Activated T-helper 2 cell treated with anti-CD3 and anti-CD28 coated beads, Interferon-gamma antibody, Interleukin-2, Interleukin-4, amounts not matched to agents 10 μg/mL and 5 μg/mL and 100 μg/mL, durations not matched to agents 14 hours and 24 hours and 36 hours (primary cell): ENCODE results near the gene CMTM8. TPM values are rescaled to one million over a fixed set of nuclear protein-coding genes. Genes with fewer than 3 reads are reported as not detected.
"Not testable (repeated sequence)": the region's sequence is repeated elsewhere in the genome, so short reads cannot be mapped to it uniquely, and the experiment has no call there.

Experiments used
- DNase-seq: peaks from one replicate; pipeline ENCODE4 v3.0.0; 2021; ENCODE audit warnings: low spot score
- H3K27ac Mint-ChIP-seq: one replicate; pipeline ENCODE4 v1.8.0; 2021; ENCODE audit warnings: mixed read lengths
- H3K27me3 Mint-ChIP-seq: one replicate; pipeline ENCODE4 v1.8.0; 2021; ENCODE audit warnings: low read depth, mixed read lengths
- H3K36me3 Mint-ChIP-seq: one replicate; pipeline ENCODE4 v1.8.0; 2021; ENCODE audit warnings: low read depth, mixed read lengths
- H3K4me1 Mint-ChIP-seq: one replicate; pipeline ENCODE4 v1.8.0; 2021; ENCODE audit warnings: low read depth, mixed read lengths
- H3K4me3 Mint-ChIP-seq: one replicate; pipeline ENCODE4 v1.8.0; 2021; ENCODE audit warnings: low read depth, mild to moderate bottlenecking, moderate library complexity, mixed read lengths
- H3K9me3 Mint-ChIP-seq: one replicate; pipeline ENCODE4 v1.8.0; 2021; ENCODE audit warnings: mixed read lengths
- intact Hi-C: fragments of 100-400 bp; cut with micrococcal nuclease; formaldehyde crosslinking; loops from one replicate; pipeline ENCODE4 v1.15.1; 2023
- total RNA-seq: library from RNA; stranded (reverse); gene quantifications from 2 replicates; pipeline ENCODE4 v1.2.3, GENCODE V29; 2022

The CMTM8 gene
- total RNA-seq, 1 donor from 2014 or later, result 3.6 TPM

DNA sequence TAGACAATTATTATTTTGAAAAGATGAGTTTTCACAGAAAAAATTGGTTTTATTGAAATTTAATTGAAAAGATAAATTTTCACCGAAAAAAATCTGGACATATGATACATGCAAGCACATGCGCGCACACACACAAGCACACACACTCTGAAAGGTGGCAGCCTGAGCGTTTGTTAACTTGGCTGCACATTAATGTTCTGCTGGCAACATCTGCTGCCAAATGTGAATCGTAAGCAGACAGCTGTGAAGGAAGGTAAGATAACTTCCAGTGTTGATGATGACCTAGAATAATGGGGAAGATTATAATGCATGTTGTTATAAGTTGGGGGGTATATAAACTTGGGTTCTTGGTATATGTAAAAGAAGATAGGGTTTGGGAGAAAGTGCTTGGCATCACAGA, 134.8 kb downstream of the CMTM8 start:
- intact Hi-C loops, result no loop called here
- Mint-ChIP-seq H3K4me3 (no peak overlapping the region), H3K9me3 (no peaks in the 10 kb centered on the region), H3K27ac (no peak overlapping the region), H3K27me3 (peaks cover 4% of the 10 kb centered on the region), H3K4me1 (peaks cover 27% of the 10 kb centered on the region), H3K36me3 (peaks cover 3% of the 10 kb centered on the region)
- DNase-seq, result no peak

DNA sequence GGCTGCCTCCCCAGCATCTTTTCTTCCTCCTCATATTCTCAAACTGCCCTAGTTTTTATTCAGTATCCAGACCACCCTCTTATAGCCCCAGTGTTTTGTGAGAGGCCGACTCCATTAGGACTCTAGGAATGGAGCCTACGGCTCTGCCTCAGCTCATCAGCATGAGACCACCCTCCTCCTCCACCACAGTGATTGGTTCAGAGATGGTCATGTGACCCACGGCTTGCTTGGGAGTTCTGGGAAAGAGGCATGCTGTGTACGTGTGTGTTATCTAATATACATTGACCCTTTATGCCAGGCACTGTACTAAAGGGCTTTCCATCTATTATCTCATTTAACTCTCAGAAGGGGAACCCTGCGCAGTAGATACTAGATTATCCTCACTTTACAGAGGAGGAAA, 135.4 kb downstream of the CMTM8 start:
- Mint-ChIP-seq H3K9me3 (no peaks in the 10 kb centered on the region), H3K27me3 (peaks cover 4% of the 10 kb centered on the region), H3K27ac (no peak overlapping the region), H3K4me3 (no peak overlapping the region), H3K36me3 (peaks cover 3% of the 10 kb centered on the region), H3K4me1 (peaks cover 27% of the 10 kb centered on the region)
- no peak for DNase-seq
- intact Hi-C loops, result loop anchor here (2.0 kb wide), 1 partner anchor 77 kb away; no protein-coding TSS in a partner anchor

DNA sequence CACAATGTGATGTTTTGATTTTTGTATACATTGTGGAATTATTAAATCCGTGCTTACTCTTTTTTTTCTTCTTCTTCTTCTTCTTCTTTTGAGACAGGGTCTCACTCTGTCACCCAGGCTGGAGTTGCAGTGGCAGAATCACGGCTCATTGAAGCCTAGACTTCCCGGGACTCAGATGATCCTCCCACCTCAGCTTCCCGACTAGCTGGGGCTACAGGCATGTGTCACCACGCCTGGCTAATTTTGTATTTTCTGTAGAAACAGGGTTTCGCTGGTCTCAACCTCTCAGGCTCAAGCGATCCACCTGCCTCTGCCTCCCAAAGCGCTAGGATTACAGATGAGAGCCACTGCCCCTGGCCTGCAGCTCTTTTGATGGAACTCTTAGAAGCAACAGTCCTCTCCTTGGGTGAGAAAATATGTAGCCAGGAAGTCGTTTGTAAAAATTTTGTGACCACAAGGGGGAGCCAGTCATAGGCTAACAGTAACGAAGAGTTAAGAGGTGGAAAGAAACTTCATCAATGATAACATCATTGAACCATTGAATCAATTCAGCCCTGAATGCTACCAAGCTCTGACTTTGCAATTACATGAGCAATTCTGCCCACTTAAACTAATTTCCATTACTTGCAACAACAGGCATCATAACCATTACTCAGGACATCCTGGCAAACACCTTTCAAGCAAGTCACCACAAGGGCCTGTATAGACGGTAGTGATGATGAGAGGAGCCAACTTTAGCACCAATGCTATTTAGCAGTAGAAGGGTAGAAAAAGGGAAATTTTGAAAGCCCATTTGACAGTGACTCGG, 136.5 kb downstream of the CMTM8 start:
- peak overlapping the region; percentile 44 for H3K27ac Mint-ChIP-seq

DNA sequence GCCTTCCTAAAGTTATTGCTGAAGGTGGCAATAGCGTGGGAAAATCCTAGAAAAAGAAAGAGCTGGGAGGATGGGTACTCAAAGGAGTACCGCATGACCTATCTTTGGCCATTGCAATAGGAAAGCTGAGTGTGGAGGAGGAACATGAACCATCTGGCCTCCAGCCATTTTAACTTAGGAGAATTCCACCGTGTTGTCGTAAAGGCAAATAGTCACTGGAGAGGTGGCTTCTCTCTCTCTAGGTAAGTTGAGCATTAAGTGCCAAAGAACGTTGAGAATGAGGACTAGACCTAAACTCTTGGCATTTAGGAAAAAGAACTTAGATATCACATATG, 137.1 kb downstream of the CMTM8 start:
- H3K27me3 Mint-ChIP-seq, result peaks cover 4% of the 10 kb centered on the region
- H3K4me1 Mint-ChIP-seq, result peaks cover 24% of the 10 kb centered on the region
- no peak overlapping the region for H3K27ac Mint-ChIP-seq
- no peaks in the 10 kb centered on the region for H3K9me3 Mint-ChIP-seq
- H3K4me3 Mint-ChIP-seq, result no peak overlapping the region
- peaks cover 3% of the 10 kb centered on the region for H3K36me3 Mint-ChIP-seq
- intact Hi-C loops, result loop anchor here (1.0 to 2.0 kb wide), 3 partner anchors 24 to 93 kb away; no protein-coding TSS in a partner anchor
- DNase-seq, result no peak

More for the DNA sequence above, 136.5 kb downstream of the CMTM8 start:
- intact Hi-C loops, result loop anchor here (1.0 to 2.0 kb wide), 3 partner anchors 24 to 93 kb away; no protein-coding TSS in a partner anchor
- peak; percentile 62 for DNase-seq
- Mint-ChIP-seq H3K27me3 (peaks cover 4% of the 10 kb centered on the region), H3K4me3 (no peak overlapping the region), H3K9me3 (no peaks in the 10 kb centered on the region), H3K4me1 (peaks cover 27% of the 10 kb centered on the region), H3K36me3 (peaks cover 3% of the 10 kb centered on the region)

DNA sequence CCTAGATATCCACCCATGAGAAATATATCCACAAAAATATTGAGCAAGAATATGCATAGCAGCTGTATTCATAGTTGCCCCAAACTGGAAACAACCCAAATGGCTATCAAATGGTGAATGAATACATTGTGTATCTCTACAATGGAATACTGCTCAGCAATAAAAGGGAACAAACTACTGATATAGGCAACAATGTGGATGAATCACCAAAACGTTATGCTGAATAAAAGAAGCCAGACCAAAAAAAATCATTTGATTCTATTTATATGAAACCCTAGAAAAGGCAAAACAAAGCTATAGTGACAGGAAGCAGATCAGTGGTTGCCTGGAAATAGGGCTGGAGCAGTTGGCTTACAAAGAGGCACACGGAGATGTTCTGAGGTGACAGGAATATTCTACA, 137.6 kb downstream of the CMTM8 start:
- intact Hi-C loops, result no loop called here
- Mint-ChIP-seq H3K9me3 (no peaks in the 10 kb centered on the region), H3K4me1 (peaks cover 24% of the 10 kb centered on the region), H3K4me3 (no peak overlapping the region), H3K27me3 (peaks cover 6% of the 10 kb centered on the region), H3K27ac (no peak overlapping the region), H3K36me3 (peaks cover 3% of the 10 kb centered on the region)
- DNase-seq, result no peak

DNA sequence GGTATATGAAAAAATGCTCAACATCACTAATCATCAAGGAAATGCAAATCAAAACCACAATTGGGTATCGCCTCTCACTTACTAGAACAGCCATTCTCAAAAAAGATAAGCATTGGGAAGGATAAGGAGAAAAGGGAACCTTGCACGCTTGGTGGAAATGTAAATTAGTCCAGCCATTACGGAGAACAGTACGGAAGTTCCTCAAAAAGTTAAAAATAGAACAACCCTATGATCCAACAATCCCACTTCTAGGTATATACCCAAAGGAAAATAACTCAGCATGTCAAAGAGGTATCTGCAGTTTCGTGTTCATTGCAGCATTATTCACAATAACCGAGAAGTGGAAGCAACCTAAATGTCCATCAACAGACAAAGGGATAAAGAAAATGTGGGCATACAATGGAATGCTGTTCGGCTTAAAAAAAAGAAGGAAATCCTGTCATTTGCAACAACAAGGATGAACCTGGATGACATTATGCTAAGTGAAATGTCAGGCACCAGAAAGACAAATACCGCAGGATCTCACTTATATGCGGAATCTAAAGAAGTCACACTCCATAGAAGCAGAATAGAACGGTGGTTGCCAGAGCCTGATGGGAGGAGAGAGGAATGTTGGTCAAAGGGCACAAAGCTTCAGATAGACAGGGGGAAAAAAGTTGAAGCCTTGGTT, 141.5 kb downstream of the CMTM8 start:
- Mint-ChIP-seq H3K4me3 (no peak overlapping the region), H3K27me3 (peaks cover 10% of the 10 kb centered on the region), H3K4me1 (peaks cover 9% of the 10 kb centered on the region), H3K9me3 (no peaks in the 10 kb centered on the region), H3K27ac (no peak overlapping the region), H3K36me3 (no peaks in the 10 kb centered on the region)
- no peak for DNase-seq
- intact Hi-C loops, result no loop called here

DNA sequence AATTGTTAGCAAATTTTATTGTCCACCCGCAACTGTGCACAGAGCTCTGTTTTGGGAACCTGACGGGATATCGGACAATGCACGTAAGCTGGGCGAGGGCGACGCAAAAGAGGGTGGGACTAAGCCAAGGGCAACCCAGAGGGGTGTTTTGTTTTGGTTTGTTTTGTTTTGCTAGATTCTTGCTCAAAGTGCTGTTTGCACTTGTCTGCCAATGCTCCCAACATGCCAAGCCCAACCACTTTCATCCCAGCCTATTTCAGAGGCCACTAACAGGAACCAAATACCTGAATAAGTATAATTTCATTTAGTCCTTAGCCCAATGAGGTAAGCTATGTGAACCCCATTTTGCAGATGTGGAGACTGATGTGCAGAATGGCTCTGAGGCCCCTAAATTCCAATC, 143.4 kb downstream of the CMTM8 start:
- no peak for DNase-seq
- Mint-ChIP-seq H3K4me3 (no peak overlapping the region), H3K9me3 (no peaks in the 10 kb centered on the region), H3K27me3 (peaks cover 10% of the 10 kb centered on the region), H3K27ac (no peak overlapping the region), H3K4me1 (peaks cover 3% of the 10 kb centered on the region), H3K36me3 (no peaks in the 10 kb centered on the region)
- intact Hi-C loops, result no loop called here

DNA sequence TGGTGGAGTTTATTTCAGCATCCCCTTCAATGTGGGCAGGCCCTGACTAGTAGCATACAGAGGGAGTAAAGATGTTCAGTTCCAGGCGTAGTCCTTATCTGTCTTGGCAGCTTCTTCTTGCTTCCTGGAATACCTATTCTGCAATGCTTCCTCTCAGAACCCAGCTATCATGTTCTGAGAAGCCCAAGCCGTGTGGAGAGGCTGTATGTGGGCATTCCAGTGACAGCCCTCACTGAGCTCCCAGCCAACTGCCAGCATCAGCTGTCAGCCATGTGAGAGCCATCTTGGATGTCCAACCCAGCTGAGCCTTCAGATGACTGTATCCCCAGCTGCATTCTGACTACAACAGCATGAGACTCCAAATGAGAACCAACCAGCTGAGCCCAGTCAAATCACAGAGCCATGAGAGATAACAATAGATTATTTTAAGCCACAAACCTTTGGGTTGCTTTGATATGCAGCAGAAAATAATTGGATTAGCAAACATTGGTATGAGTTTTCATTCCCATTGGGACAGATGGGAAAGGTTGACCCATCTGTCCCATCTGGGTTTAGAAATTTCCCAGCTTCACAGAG, 144.7 kb downstream of the CMTM8 start:
- H3K4me1 Mint-ChIP-seq, result peaks cover 3% of the 10 kb centered on the region
- no peaks in the 10 kb centered on the region for H3K9me3 Mint-ChIP-seq

DNA sequence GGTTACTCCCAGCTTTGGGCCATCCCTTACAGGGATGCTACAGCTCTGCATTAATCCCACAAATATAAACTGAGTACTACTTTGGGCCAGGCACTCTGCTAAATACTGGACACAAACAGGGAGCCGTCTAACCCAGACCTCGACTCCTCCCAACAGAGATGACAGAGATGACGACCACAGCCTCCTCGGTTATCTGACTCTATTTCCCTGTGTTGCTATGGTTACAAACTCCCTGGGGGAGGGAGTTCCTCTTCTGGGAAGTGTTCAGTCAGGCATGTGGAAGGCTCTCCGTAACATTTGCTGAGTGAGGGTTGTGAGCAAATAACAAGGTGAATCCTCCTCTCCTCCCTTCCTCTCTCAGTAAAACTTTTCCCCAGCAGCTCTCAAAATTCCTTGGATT, 146.5 kb downstream of the CMTM8 start:
- peaks cover 5% of the 10 kb centered on the region for H3K27me3 Mint-ChIP-seq
- H3K4me1 Mint-ChIP-seq, result peaks cover 6% of the 10 kb centered on the region
- H3K9me3 Mint-ChIP-seq, result no peaks in the 10 kb centered on the region
- no peak overlapping the region for H3K27ac Mint-ChIP-seq
- intact Hi-C loops, result no loop called here
- no peak for DNase-seq
- H3K4me3 Mint-ChIP-seq, result no peak overlapping the region
- H3K36me3 Mint-ChIP-seq, result no peaks in the 10 kb centered on the region

More for the DNA sequence above, 144.7 kb downstream of the CMTM8 start:
- no peak for DNase-seq
- intact Hi-C loops, result no loop called here
- Mint-ChIP-seq H3K4me3 (no peak overlapping the region), H3K36me3 (no peaks in the 10 kb centered on the region), H3K27me3 (peaks cover 5% of the 10 kb centered on the region), H3K27ac (no peak overlapping the region)

DNA sequence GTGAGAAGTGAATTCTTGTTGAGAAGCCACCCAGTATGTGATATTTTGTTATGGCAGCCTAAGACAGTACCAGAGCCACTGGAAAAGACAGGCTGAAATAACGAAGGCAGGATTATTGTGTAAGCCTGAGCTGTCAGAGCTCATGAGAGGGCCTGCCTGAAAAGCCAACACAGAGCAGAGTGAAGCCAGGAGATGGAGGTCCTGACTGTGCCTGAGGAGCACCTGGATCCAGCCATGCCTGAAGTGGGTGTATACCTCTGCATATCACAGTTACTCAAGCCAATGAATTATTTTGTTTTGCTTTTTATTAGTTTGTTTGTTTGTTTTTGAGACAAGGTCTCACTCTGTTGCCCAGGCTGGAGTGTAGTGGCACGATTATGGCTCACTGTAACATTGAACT, 149.0 kb downstream of the CMTM8 start:
- no peak for DNase-seq
- Mint-ChIP-seq H3K36me3 (peaks cover 3% of the 10 kb centered on the region), H3K27ac (no peak overlapping the region), H3K27me3 (peaks cover 3% of the 10 kb centered on the region), H3K4me3 (no peak overlapping the region), H3K9me3 (no peaks in the 10 kb centered on the region), H3K4me1 (peaks cover 14% of the 10 kb centered on the region)
- intact Hi-C loops, result no loop called here

DNA sequence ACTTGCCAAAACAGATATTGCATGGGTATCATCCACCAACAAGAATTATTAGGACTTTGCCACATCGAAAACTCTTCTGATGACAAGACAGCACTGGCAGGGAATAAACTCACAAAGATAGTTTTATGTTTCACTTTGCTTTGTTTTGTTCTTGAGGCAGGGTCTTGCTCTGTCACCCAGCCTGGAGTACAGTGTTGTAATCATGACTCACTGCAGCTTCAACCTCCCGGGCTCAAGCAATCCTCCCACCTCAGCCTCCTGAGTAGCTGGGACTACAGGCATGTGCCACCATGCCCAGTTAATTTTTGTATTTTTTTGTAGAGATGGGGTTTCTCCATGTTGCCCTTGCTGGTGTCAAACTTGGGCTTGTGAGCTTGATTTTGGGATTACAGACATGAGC, 151.1 kb downstream of the CMTM8 start:
- H3K27ac Mint-ChIP-seq, DNase-seq, H3K9me3 Mint-ChIP-seq, H3K27me3 Mint-ChIP-seq, intact Hi-C loops: not testable (repeated sequence)
- H3K4me1 Mint-ChIP-seq, result peaks cover 32% of the 10 kb centered on the region
- H3K36me3 Mint-ChIP-seq, result peaks cover 22% of the 10 kb centered on the region
- H3K4me3 Mint-ChIP-seq, result peak overlapping the region; percentile 17

DNA sequence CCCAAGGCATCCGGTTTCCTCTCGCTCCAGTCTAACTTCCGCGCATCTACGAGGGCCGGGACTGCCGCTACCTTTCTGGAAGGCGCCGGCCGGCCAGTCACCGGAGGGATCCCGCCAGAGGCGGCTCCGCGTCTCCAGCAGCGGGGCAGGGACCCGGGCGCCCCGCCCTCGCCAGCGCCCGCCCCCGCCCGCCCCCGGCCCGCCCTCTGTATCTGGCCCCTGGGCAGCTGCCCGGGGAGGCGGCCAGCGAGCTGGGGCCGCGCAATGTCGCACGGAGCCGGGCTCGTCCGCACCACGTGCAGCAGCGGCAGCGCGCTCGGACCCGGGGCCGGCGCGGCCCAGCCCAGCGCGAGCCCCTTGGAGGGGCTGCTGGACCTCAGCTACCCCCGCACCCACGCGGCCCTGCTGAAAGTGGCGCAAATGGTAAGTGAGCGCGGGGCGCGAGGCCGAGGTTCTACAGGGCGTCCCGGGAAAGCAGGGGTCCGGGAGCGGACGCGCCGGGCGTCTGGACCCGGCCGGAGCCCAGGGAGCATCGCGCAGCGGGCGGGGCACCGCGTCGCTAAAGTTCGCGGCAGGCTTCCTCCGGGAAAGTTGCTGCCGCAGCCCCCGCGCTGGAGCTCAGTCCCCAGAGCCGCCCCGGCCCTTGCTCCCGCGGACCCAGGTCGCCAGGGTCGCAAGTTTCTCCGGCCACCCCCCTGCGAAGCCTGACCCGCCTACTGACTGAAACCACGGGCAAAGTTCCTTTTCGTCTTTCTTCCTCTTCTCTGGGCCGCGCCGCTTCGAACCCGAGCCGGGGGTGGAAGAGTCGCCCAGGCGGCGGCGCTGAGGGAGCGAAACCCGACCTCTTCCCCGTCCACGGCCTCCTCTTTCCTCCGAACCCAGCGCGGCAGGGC, 153.4 kb downstream of the CMTM8 start, which contains the start of gene CMTM7:
Gene CMTM7, plus strand, starts transcription at position 211 of the 893 bp plus-strand sequence. Its CDS starts 54 bp downstream, at position 265.
- H3K36me3 Mint-ChIP-seq, result peaks cover 29% of the 10 kb centered on the region
- intact Hi-C loops, result loop anchor here (2.0 to 10.0 kb wide), 4 partner anchors 41 to 857 kb away; partner anchors contain the start of genes CNOT10 and STT3B
- H3K9me3 Mint-ChIP-seq, result no peaks in the 10 kb centered on the region
- peak within 1 kb of the TSS; percentile 97 for H3K4me3 Mint-ChIP-seq
- H3K27ac Mint-ChIP-seq, result peak within 1 kb of the TSS; percentile 97
- peak; percentile 60 for DNase-seq
- H3K4me1 Mint-ChIP-seq, result peaks cover 45% of the 10 kb centered on the region
- no peaks in the 10 kb centered on the region for H3K27me3 Mint-ChIP-seq
